SH-SY5Y (cell line): ENCODE results near the gene SEPTIN2.

Experiments used
- GATA2 ChIP-seq: IDR thresholded peaks from 2 replicates; pipeline ENCODE4 v1.6.1; 2011; ENCODE audit warnings: mild to moderate bottlenecking, low read depth, low read length
- GATA3 ChIP-seq: IDR thresholded peaks from 2 replicates; pipeline ENCODE4 v1.6.1; 2011; ENCODE audit warnings: low read depth, mild to moderate bottlenecking, low read length, moderate library complexity

DNA sequence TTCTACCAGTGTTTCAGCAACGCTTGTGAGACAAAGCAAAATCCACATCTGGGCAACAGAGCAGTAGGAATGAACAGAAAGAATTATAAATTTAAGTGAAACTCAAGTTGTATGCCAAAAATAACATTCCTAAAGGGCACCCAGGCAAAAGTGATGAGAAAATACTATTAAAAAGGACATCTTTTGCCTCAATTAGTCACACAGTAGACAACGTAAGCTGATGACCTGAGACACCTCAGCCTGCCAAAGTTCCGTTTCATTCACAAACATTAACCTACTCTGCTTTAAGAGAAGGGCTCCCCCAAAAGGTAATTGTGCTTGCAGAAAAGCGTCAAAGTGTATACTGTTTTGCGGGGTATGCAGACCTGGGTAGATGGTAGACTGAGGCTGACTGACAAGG, 7.5 kb upstream of the SEPTIN2 start:
- TF ChIP-seq GATA2: no peak
- no peak for TF ChIP-seq GATA3
